GM19468 (cell line): Measurements from ENCODE around the gene C3orf33.
"Not testable (repeated sequence)": the region's sequence is repeated elsewhere in the genome, so short reads cannot be mapped to it uniquely, and the experiment has no call there.

ENCODE experiments used
- ATAC-seq: cut with Tn5 transposase; IDR thresholded peaks from one replicate; pipeline ENCODE4 v1.9.1; 2021; ENCODE audit warnings: mild to moderate bottlenecking, moderate library complexity, moderate number of reproducible peaks; ENCODE audit not compliant: unreplicated experiment; ENCODE audit errors: extremely low read depth

C3orf33 gene

DNA sequence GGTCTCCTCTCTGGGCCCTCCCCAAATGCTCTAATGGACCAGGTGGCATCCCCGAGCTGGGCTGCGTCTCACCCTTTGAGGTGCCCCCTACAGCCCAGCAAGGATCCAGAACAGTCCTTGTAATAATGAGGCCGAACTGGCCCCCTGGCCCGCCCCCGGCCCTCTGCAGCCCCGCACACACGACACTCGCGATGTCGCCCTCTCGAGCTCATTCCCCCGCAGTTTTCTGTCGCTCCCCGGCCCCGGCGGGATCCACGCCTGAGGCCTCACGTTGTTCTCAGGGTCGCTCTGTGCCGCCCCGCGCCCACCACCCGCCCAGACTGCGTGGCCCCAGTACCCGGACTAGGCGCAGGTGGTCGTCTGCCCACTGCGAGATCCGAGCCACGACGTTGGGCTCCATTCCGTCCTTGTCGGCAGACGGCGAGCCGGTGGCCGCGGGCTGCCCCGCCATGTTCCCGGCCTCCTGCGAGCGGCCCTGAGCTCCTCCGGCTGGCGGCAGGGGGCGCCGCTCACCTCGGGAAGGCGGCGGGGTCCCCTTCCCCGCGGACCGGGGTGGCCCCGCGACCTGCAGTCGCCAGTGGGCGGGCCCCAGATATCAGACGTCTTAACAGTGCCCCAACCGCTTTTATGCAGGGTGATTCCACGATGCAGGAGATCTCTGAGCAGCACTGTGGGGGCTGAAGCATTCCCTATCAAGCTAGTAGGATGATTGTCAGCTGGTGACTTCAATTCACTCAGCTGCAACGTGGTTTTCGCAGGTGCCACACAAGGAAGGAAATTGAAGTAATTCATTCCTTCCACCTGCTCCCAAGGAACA is at the start of gene C3orf33:
C3orf33 (minus strand) TSS at position 477 of the 817 bp plus-strand sequence; CDS start at position 451, 26 bp downstream.
- ATAC-seq, result peak; percentile 96

DNA sequence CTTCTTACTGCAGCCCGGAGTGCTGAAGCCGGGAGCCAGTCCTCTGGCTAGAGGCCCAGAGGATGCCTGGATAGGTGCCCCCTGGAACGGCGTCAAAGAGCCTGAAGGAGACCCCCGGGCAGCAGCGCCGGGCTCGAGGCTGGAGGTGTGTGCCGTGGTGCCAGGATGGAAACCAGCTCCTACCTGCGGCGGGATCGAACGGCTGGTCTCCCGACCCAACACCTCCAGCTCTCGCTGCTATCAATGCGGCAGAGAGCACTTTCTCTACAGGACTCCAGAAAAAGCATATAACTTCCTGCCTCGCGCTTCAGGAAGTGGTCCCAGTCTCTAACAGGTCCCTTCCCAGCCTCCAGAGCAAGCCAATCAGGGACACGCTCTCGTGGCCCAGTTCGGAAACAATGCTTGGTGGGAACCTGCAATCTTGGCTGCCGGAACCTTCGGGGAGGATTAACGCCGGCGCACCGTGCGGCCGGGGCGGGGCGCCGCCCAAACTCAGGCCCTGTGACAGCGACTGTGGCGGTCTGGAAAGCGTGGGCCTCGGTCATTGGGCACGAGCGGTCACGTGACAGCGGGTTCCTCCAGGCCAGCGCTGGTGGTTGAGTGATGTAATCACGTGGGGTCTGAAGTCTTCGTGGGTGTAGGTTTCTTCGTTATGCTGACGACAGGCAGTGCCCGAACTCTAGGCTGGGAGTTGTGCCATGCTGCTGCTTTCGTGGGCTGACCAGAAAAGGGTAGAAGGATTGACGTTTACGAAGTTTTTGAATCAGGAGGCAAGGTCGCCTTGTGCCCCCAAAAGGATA is 48.3 kb upstream of the C3orf33 start, which contains the start of gene SLC33A1:
SLC33A1 (minus strand) TSS at position 287 of the 800 bp plus-strand sequence. CDS start 430 bp downstream, outside the sequence.
- ATAC-seq, result peak; percentile 97

- no peak for ATAC-seq
Observed at GRCh38 chr3:155853214-155854140, 47.4 kb upstream of the C3orf33 start.

GRCh38 chr3:155852341-155852740 is 46.3 kb upstream of the C3orf33 start:
- ATAC-seq, result no peak

GRCh38 chr3:155849404-155849803 is 43.3 kb upstream of the C3orf33 start:
- ATAC-seq, result not testable (repeated sequence)

GRCh38 chr3:155847993-155848392 is 41.9 kb upstream of the C3orf33 start:
- ATAC-seq, result no peak

DNA sequence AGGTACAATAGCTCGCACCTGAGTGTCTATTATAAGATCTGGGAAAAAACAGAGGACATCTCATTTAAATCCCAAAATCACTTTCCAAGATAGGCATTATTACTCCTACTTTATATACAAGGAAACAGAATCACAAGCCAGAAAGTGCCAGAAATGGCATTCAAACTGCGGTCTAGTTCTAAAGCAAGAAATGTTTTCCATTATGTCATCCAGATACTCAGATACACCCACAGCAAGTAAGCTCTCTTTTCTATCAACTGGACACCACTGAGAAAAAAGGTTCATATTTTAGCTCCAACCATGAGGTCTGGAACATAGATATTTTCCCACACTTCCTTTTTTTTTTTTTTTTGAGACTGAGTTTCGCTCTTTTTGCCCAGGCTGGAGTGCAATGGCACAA is 40.0 kb upstream of the C3orf33 start:
- ATAC-seq, result no peak

DNA sequence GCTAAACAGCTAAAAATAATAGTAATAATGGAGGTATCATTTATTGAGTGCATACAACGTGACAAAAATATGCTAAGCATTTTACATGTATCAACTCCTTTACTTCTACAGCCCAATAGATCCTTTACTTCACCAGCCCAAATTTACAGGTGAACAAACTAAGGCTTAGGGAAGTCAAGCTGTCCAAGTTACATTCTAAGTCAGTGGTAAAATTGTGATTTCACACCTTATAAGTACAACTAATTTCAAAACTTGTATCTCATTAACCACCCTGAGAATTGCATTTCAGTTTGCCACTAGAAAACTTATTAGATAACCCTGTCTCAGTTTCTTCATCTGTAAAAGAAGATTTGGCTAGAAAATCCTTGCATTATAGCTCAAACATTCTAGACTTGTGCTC is 37.5 kb upstream of the C3orf33 start:
- no peak for ATAC-seq

- no peak for ATAC-seq
Observed at GRCh38 chr3:155835341-155836071, 29.4 kb upstream of the C3orf33 start.

- ATAC-seq, result not testable (repeated sequence)
Observed at GRCh38 chr3:155828490-155829098, 22.5 kb upstream of the C3orf33 start.

DNA sequence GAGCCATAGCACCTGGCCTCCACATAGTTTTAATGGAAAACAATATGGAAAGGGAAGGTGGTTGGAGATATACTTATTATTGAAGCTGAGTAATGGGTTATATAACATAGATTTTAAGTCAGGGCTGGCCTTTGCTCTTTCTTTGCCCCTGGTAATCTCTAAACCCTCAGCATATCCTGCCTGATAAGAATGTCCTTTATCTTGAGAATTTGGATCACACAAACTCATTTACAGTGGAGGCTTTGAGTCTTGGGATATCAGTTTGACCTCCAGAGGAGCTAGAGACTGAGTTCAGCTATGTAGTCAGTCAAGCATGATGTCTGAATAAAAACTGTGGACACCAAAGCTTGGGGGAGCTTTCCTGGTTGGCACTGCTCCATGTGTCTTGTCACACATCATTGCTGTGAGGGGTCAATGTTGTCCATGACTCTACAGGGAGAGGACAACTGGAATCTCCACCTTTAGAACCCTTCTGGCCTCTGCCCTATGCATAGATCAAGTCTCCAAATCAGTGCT is 9.0 kb upstream of the C3orf33 start:
- ATAC-seq, result no peak

DNA sequence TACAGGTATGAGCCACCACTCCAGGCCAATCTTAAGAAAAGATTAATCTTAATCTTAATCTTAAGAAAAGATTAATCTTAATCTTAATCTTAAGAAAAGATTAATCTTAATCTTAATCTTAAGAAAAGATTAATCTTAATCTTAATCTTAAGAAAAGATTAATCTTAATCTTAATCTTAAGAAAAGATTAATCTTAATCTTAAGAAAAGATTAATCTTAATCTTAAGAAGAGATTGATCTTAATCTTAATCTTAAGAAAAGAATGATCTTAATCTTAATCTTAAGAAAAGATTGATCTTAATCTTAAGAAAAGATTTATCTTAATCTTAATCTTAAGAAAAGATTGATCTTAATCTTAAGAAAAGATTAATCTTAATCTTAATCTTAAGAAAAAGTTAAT is 7.1 kb upstream of the C3orf33 start:
- ATAC-seq, result not testable (repeated sequence)

- no peak for ATAC-seq
Observed at GRCh38 chr3:155809181-155809580, 3.1 kb upstream of the C3orf33 start.

DNA sequence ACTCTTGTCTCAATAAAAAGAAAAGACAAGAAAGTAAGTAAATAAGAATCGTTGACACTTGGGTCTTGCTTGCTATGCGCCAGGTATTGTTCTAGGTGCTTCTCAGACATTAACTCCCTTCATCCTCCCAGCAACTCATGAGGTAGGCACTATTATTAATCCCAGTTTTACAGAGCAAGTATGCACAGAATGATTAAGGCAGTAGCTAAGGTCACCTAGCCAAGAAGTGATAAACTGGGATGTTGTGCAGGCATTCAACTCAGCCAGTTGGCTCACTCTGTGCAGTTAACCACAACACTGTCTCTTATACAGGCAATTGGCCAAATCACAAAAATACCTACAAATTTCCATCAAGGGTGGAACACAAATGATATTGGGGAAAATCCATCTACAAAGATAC is 1.7 kb upstream of the C3orf33 start:
- ATAC-seq, result no peak

DNA sequence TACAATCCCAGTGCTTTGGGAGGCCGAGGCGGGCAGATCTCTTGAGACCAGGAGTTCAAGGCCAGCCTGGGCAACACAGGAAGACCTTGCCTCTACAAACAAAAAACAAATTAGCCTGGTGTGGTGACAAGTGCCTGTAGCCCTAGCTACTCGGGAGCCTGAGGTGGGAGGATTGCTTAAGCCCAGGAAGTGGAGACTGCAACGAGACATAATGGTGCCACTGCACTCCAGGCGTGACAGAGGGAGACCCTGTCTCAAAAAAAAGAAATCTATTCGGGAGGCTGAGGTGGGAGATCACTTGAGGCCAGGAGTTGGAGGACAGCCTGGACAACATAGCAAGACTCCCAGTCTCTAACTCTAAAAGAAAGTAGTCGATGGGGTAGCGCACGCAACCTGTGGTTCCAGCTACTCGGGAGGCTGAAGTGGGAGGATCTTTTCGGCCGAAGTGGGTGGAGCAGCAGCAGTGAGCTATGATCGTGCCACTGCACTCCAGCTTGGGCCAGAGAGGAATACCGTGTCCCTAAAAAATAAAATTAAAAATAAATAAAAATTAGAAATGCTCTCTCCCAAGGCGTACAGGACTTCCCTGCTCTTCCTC is 775 bp downstream of the C3orf33 start:
- no peak for ATAC-seq

- ATAC-seq, result no peak
Observed at GRCh38 chr3:155804323-155804722, 1.8 kb downstream of the C3orf33 start.

DNA sequence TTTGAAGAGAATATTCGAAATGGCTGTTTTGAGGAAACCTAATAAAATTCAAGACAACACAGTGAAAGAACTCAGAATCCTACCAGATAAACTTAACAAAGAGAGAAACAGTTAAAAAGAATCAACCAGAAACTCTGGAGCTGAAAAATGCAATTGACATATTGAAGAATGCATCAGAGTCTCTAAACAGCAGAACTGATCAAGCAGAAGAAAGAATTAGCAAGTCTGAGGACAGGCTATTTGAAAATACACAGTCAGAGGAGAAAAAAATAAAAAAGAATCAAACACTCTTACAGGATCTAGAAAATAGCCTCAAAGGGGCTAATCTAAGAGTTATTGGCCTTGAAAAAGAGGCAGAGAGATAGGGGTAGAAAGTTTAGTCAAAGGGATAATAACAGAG is 13.5 kb downstream of the C3orf33 start:
- ATAC-seq, result no peak

DNA sequence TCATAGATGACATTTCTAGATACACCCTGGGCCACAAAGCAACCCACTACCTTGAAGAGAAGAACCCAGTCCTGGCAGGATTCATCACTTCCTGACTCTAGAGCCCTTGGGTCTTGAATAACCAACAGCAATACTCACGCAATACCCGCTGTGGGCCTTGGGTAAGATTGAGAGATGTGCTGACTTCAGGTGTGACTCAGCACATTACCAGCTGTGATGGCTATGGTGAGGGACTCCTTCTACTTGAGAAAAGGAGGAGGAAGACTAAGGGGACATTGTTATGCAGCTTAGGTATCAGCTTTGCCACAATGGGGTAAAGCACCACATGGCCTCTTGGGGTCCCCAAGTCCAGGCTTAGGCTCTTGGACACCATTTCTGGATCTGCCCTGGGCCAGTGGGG is 14.9 kb downstream of the C3orf33 start:
- ATAC-seq, result no peak
